Measurements from ENCODE around the gene LRG1.

LRG1 gene

DNA sequence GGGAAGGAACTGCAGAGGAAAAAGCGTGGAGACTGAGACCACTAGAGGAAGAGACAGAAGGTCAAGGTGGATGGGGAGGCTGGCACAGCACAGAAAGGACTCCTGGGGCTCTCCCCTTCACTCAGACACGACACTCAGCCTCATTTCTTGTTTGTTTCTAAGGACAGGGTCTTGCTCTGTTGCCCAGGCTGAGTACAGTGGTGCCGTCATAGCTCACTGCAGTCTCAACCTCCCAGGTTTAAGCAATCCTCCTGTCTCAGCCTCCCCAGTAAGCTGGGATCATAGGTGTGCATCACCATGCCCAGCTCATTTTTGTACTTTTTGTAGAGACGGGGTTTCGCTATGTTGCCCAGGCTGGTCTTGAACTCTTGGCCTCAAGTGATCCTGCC is 31.1 kb upstream of the LRG1 start:
- no peak overlapping the region for H3K27ac ChIP-seq
- no peak overlapping the region for H3K9ac ChIP-seq
- H3K4me1 ChIP-seq (ENCODE audit: low read depth, poor library complexity, severe bottlenecking) = peaks cover 26% of the 10 kb centered on the region
- H3K4me3 ChIP-seq (IDR thresholded peaks at IDR 0.05; ENCODE audit: insufficient read depth, low read depth, low read length) = no peak overlapping the region
- H3K27me3 ChIP-seq (ENCODE audit: insufficient read depth, low read depth) = peaks cover 51% of the 10 kb centered on the region
- no peak overlapping the region for H3K4me2 ChIP-seq
- no peak overlapping the region for H2AFZ ChIP-seq (ENCODE audit: low read depth)
- TF ChIP-seq, protein P1, sequence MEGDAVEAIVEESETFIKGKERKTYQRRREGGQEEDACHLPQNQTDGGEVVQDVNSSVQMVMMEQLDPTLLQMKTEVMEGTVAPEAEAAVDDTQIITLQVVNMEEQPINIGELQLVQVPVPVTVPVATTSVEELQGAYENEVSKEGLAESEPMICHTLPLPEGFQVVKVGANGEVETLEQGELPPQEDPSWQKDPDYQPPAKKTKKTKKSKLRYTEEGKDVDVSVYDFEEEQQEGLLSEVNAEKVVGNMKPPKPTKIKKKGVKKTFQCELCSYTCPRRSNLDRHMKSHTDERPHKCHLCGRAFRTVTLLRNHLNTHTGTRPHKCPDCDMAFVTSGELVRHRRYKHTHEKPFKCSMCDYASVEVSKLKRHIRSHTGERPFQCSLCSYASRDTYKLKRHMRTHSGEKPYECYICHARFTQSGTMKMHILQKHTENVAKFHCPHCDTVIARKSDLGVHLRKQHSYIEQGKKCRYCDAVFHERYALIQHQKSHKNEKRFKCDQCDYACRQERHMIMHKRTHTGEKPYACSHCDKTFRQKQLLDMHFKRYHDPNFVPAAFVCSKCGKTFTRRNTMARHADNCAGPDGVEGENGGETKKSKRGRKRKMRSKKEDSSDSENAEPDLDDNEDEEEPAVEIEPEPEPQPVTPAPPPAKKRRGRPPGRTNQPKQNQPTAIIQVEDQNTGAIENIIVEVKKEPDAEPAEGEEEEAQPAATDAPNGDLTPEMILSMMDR (conservative IDR thresholded peaks at IDR 0.05; ENCODE audit: low read depth, low read length) = no peak
- no peaks in the 10 kb centered on the region for H4K20me1 ChIP-seq (ENCODE audit: insufficient read depth)
- H3K36me3 ChIP-seq (ENCODE audit: insufficient read depth) = no peaks in the 10 kb centered on the region
- H3K79me2 ChIP-seq (ENCODE audit: insufficient read depth, low read depth) = no peaks in the 10 kb centered on the region

DNA sequence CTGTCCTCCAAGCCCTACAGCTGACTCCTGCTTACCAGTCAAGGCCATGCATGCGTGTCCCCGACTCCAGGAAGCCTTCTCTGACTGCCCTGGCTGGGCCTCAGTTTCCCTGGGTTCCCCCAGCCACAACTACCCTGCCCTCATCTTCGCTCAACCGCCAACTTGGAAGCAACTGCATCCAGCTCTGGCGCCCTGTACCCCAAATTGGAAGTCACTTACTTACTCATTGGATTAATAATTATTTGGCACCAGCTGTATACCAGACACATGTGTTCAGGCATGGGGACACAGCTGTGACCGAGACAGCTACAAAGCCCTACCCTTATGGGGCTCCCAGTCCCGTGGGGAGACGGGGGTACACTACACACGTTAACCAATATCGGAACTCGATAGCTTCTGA is 30.6 kb upstream of the LRG1 start:
- TF ChIP-seq, protein P1 (conservative IDR thresholded peaks at IDR 0.05; ENCODE audit: low read depth, low read length) = no peak
- no peaks in the 10 kb centered on the region for H3K36me3 ChIP-seq (ENCODE audit: insufficient read depth)
- no peaks in the 10 kb centered on the region for H4K20me1 ChIP-seq (ENCODE audit: insufficient read depth)
- no peak overlapping the region for H2AFZ ChIP-seq (ENCODE audit: low read depth)
- H3K79me2 ChIP-seq (ENCODE audit: insufficient read depth, low read depth) = no peaks in the 10 kb centered on the region
- no peak overlapping the region for H3K4me3 ChIP-seq (IDR thresholded peaks at IDR 0.05; ENCODE audit: insufficient read depth, low read depth, low read length)
- H3K27me3 ChIP-seq (ENCODE audit: insufficient read depth, low read depth) = peaks cover 51% of the 10 kb centered on the region
- no peak overlapping the region for H3K27ac ChIP-seq
- H3K4me1 ChIP-seq (ENCODE audit: low read depth, poor library complexity, severe bottlenecking) = peaks cover 25% of the 10 kb centered on the region
- H3K9ac ChIP-seq = no peak overlapping the region
- no peak overlapping the region for H3K4me2 ChIP-seq

DNA sequence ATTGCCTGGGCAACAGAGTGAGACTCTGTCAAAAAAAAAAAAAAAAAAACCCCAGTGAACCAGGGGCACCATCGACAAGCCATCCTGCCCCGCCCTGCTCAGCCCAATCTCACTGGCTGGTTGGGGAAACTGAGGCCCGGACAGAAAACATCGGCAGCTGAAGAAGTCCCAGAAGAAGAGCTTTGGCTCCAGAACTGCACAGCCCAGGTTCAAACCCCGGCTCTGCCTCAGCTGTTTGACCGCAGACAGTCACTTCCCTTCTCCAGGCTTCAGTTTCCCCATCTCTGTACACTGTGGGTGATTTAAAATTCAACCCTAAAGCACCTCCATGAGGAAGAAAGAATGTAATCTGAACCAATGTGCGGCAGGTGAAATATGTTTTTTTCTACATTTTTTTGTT is 29.1 kb upstream of the LRG1 start:
- Histone ChIP-seq H3K36me3 (ENCODE audit: insufficient read depth) (no peaks in the 10 kb centered on the region), H3K27me3 (ENCODE audit: insufficient read depth, low read depth) (peaks cover 50% of the 10 kb centered on the region), H2AFZ (ENCODE audit: low read depth) (no peak overlapping the region), H3K4me3 (IDR thresholded peaks at IDR 0.05; ENCODE audit: insufficient read depth, low read depth, low read length) (no peak overlapping the region), H3K4me1 (ENCODE audit: low read depth, poor library complexity, severe bottlenecking) (peaks cover 14% of the 10 kb centered on the region), H3K9ac (no peak overlapping the region), H3K4me2 (no peak overlapping the region), H4K20me1 (ENCODE audit: insufficient read depth) (no peaks in the 10 kb centered on the region), H3K27ac (no peak overlapping the region), H3K79me2 (ENCODE audit: insufficient read depth, low read depth) (no peaks in the 10 kb centered on the region)
- TF ChIP-seq, protein P1 (conservative IDR thresholded peaks at IDR 0.05; ENCODE audit: low read depth, low read length) = no peak

DNA sequence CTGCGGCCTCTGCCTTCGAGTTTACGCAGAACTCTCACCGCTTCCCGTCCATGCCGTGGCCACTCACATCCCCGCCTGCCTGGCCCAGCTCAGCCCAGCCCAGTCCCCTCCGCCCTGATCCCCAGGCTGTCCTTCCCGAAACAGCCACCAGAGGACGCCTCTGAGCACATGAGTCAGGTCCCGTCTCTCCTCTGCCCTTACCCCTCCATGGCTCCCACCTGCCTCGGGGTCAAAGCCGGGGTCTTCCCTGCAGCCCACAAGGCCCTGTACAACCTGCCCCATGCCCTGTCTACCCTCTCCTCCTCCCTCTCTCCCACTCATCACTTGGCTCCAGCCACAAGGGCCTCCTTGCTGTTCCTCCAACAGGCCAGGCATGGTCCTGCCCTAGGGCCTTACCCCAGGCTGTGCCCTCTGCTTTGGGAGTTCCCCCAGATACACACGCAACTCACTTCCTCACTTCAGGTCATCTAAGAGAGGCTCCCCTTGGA is 27.8 kb upstream of the LRG1 start:
- Histone ChIP-seq H3K27ac (no peak overlapping the region), H3K36me3 (ENCODE audit: insufficient read depth) (no peaks in the 10 kb centered on the region), H3K4me3 (IDR thresholded peaks at IDR 0.05; ENCODE audit: insufficient read depth, low read depth, low read length) (no peak overlapping the region), H4K20me1 (ENCODE audit: insufficient read depth) (no peaks in the 10 kb centered on the region), H3K9ac (no peak overlapping the region), H3K4me1 (ENCODE audit: low read depth, poor library complexity, severe bottlenecking) (peaks cover 14% of the 10 kb centered on the region), H3K4me2 (no peak overlapping the region), H3K79me2 (ENCODE audit: insufficient read depth, low read depth) (no peaks in the 10 kb centered on the region), H2AFZ (ENCODE audit: low read depth) (no peak overlapping the region), H3K27me3 (ENCODE audit: insufficient read depth, low read depth) (peaks cover 41% of the 10 kb centered on the region)
- TF ChIP-seq, protein P1 (conservative IDR thresholded peaks at IDR 0.05; ENCODE audit: low read depth, low read length) = peak; percentile 79

Data from KMS-11 (cell line).